Loucy (cell line): ENCODE measurements around the gene TNFRSF13B.
"Not testable (repeated sequence)": the region's sequence is repeated elsewhere in the genome, so short reads cannot be mapped to it uniquely, and the experiment has no call there.

Source experiments
- EZH2phosphoT487 ChIP-seq: fragments of 200-600 bp; IDR thresholded peaks from 2 replicates; pipeline ENCODE4 v1.6.1; 2018; ENCODE audit warnings: antibody characterized with exemption, mild to moderate bottlenecking, moderate library complexity, borderline replicate concordance
- TF ChIP-seq, protein P1 (sequence below): fragments of 200-600 bp; sonication (generic); conservative IDR thresholded peaks from 2 replicates; pipeline ENCODE4 v1.5.1; 2014; ENCODE audit warnings: mild to moderate bottlenecking, antibody characterized with exemption, low read length

DNA sequence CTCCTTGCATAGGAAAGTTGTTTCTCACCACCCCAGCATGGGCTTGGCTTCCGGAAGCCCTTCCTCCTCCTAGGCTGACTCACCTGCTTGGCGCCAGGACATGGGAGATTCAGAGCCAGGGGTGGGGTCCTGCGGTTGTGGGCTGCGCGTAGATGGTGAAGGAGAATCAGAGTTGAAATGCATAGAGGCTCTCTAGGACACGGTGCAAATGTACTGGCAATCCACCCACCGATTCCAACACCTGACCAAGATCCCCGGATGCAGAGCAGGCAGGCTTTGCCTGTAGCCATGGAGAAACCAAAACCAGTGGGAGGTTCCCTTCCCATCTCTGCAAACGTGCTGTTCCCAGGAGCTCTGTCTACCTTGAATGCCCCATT lies 42.8 kb upstream of the TNFRSF13B start:
- not testable (repeated sequence) for TF ChIP-seq EZH2phosphoT487
- TF ChIP-seq, protein P1, sequence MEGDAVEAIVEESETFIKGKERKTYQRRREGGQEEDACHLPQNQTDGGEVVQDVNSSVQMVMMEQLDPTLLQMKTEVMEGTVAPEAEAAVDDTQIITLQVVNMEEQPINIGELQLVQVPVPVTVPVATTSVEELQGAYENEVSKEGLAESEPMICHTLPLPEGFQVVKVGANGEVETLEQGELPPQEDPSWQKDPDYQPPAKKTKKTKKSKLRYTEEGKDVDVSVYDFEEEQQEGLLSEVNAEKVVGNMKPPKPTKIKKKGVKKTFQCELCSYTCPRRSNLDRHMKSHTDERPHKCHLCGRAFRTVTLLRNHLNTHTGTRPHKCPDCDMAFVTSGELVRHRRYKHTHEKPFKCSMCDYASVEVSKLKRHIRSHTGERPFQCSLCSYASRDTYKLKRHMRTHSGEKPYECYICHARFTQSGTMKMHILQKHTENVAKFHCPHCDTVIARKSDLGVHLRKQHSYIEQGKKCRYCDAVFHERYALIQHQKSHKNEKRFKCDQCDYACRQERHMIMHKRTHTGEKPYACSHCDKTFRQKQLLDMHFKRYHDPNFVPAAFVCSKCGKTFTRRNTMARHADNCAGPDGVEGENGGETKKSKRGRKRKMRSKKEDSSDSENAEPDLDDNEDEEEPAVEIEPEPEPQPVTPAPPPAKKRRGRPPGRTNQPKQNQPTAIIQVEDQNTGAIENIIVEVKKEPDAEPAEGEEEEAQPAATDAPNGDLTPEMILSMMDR, result not testable (repeated sequence)
